Amniotic stem cell (primary cell): ENCODE measurements around the gene MKRN2OS.
A peak's percentile ranks its signal among the peaks of the same experiment; 100 is the strongest.

Source experiments
- DNase-seq: peaks from one replicate; lab custom pipeline; 2025; lab: John Stamatoyannopoulos, UW

Gene MKRN2OS

GRCh38 chr3:12513694-12514446 is 31.4 kb downstream of the MKRN2OS start:
- no peak for DNase-seq

DNA sequence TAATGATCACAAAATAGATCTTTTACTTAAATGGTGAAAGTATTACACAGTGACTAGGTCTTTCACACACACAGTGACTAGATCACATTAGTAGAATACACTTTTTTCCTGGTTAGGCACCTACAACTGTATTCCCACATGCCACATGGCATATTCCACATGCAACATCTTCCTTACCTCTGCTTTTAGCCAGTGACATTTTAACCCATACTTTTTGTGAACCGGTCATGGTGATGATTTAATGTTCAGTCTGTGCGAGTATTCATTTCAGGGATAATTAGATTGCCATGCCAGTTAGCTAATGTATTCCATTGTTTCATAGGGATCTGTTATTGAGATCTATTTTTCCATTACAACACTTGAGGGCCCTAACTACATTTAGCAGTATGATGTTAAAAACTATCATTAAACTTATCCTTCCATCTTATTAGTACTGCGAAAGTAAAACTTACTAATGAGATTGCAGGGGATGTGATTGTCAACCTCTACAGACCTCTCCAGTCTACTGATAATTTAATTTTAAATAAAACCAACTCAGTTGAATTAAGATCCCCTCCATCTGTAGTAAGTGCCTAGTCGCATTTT is 32.7 kb downstream of the MKRN2OS start:
- no peak for DNase-seq

GRCh38 chr3:12509466-12509865 is 35.8 kb downstream of the MKRN2OS start:
- DNase-seq, result no peak

- DNase-seq, result peak; percentile 74
These were observed 37.0 kb downstream of the MKRN2OS start for GRCh38 chr3:12508291-12508700.

DNA sequence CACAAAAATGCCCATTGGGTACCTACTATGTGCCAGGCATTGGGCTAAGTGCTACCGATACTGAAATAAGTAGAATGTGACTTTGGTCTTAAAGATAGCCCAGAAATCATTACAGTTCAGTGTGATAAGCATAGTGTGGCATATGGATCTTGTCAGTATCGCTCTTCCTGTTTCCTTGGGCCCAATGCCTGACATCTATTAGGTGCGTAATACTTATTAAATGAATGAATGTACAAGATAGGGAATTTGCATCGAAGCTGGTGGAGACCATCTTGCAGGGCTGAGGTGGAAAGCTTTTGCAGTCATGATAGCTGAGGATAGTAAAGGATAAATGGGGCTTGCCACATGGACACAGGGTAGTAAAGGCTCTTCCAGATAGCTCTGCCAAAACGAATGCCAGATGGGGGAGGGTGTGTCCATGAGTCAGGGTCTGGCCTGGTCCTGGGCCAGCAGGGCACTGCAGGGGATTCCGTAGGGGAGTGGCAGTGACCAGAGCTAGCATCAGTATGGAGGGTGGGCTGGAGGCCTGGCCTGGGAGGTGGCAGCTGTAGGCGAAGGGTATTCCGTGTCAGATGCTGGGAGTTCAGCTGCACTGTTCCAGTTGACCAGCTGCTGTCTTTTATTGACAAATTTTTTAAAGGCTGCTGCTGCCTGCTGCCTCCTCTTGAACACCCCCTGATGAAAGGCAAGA is 37.6 kb downstream of the MKRN2OS start:
- DNase-seq, result no peak

- no peak for DNase-seq
These were observed 39.0 kb downstream of the MKRN2OS start for GRCh38 chr3:12506201-12506709.

- no peak for DNase-seq
These were observed 42.0 kb downstream of the MKRN2OS start for GRCh38 chr3:12503126-12503957.

DNA sequence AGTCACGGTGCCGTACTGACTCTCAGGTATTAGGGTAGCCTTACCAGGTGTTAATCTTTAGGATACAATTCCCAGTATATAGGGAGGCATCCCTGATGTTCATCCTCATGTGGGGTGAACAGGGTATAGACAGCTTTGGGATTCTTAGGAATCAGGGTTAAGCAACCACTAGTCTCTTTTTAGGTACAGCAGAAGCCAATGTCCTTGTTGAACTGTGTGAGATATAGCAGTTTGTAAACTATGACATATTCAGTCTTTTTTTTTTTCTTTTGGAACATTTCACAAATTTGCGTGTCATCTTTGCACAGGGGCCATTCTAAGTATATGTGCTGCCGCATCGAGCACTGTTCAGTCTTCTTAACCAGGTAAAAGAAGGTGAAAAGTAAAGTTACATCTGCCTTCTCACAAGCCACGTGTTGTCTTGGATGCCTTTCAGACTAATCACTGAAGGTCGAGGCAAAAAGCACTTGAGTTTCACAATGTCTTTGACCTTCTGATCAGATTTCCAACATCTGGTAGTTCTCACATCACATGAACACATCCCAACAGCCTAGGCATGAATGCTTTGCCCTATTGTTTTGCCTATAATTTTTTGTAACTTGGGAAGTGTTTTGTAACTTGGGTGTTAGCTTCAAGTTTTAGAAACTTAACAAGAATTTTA is 43.8 kb downstream of the MKRN2OS start:
- DNase-seq, result no peak

- DNase-seq, result no peak
These were observed 45.8 kb downstream of the MKRN2OS start for GRCh38 chr3:12499474-12499873.

DNA sequence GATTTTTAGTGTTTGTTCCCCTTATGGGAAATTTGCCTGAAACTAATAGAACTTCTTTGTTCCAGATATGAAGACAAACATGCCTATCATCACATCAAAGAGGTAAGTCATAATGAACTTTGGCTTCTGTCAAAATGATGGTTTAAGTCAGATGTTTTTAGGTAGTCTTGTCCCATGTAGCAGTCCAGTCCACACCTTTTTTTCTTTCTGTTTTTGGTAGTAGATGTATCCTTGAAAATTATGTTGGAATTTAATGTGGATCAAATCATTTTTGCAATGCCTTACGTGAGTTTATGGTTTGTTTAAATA is 48.9 kb downstream of the MKRN2OS start:
- no peak for DNase-seq

- DNase-seq, result no peak
These were observed 49.4 kb downstream of the MKRN2OS start for GRCh38 chr3:12495749-12496452.

- no peak for DNase-seq
These were observed 54.8 kb downstream of the MKRN2OS start for GRCh38 chr3:12490547-12490946.

DNA sequence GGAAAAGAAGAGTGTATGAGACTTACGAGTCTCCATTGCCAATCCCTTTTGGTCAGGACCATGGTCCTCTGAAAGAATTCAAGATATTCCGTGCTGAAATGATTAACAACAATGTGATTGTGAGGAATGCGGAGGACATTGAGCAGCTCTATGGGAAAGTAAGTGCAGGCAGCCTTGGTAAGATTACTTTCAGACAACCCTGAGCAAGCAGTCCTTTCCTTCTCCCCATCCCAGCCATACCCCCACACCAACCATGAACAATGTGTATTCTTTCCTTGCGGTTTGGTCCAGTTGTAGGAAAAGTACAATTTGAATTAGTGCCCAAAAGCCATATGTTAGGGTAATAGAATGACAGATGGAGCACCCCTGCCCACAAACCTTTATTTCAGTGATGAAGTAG is 55.5 kb downstream of the MKRN2OS start:
- no peak for DNase-seq
